H9 (cell line): ENCODE data around the gene TLL2. TPM values are rescaled to one million over a fixed set of nuclear protein-coding genes. Genes with fewer than 3 reads are reported as not detected.

Experiments used
- DNase-seq: peaks from one replicate; pipeline ENCODE4 v3.0.0-alpha.2; 2017
- H2AFZ ChIP-seq: one replicate; pipeline ENCODE4 v1.6.1; 2013; ENCODE audit warnings: mild to moderate bottlenecking, low read length, control low read depth, moderate library complexity
- H2AK5ac ChIP-seq: 2 replicates; pipeline ENCODE4 v1.6.1; 2013; ENCODE audit warnings: low read length, control low read depth, mixed read lengths; ENCODE audit not compliant: insufficient read length
- H2BK120ac ChIP-seq: one replicate; pipeline ENCODE4 v1.6.1; 2013; ENCODE audit warnings: low read depth, mild to moderate bottlenecking, low read length, control low read depth, inconsistent platforms; ENCODE audit not compliant: poor library complexity, severe bottlenecking
- H2BK12ac ChIP-seq: 2 replicates; pipeline ENCODE4 v1.6.1; 2013; ENCODE audit warnings: low read length, control low read depth, mixed read lengths, low read depth; ENCODE audit not compliant: insufficient read length
- H2BK15ac ChIP-seq: 2 replicates; pipeline ENCODE4 v1.6.1; 2013; ENCODE audit warnings: low read depth, low read length, control low read depth
- H2BK20ac ChIP-seq: one replicate; pipeline ENCODE4 v1.6.1; 2013; ENCODE audit warnings: low read depth, mild to moderate bottlenecking, low read length, control low read depth, inconsistent platforms; ENCODE audit not compliant: poor library complexity, severe bottlenecking
- H2BK5ac ChIP-seq: 2 replicates; pipeline ENCODE4 v1.6.1; 2013; ENCODE audit warnings: low read length, control low read depth, mixed read lengths; ENCODE audit not compliant: insufficient read length
- H3K14ac ChIP-seq: 2 replicates; pipeline ENCODE4 v1.6.1; 2013; ENCODE audit warnings: low read length, control low read depth; ENCODE audit not compliant: insufficient read depth
- H3K18ac ChIP-seq: 2 replicates; pipeline ENCODE4 v1.6.1; 2013; ENCODE audit warnings: low read depth, mild to moderate bottlenecking, mixed read lengths, low read length, control low read depth; ENCODE audit not compliant: insufficient read length
- H3K23ac ChIP-seq: 2 replicates; pipeline ENCODE4 v1.6.1; 2013; ENCODE audit warnings: low read length, control low read depth, mixed read lengths, low read depth; ENCODE audit not compliant: insufficient read length
- H3K23me2 ChIP-seq: 2 replicates; pipeline ENCODE4 v1.6.1; 2013; ENCODE audit warnings: low read depth, mild to moderate bottlenecking, mixed read lengths, low read length, control low read depth; ENCODE audit not compliant: insufficient read length, poor library complexity, severe bottlenecking
- H3K27ac ChIP-seq: 2 replicates; pipeline ENCODE4 v1.5.1; 2013; ENCODE audit warnings: low read length, control low read depth, mixed read lengths, low read depth; ENCODE audit not compliant: insufficient read length
- H3K27me3 ChIP-seq: 2 replicates; pipeline ENCODE4 v1.6.1; 2013; ENCODE audit warnings: low read length, control low read depth, inconsistent platforms; ENCODE audit not compliant: insufficient read depth
- H3K4ac ChIP-seq: 2 replicates; pipeline ENCODE4 v1.6.1; 2013; ENCODE audit warnings: low read depth, mild to moderate bottlenecking, control low read depth, inconsistent platforms, low read length, moderate library complexity
- H3K4me1 ChIP-seq: 2 replicates; pipeline ENCODE4 v1.6.1; 2013; ENCODE audit warnings: low read length, control low read depth, inconsistent platforms; ENCODE audit not compliant: insufficient read depth
- H3K4me2 ChIP-seq: 2 replicates; pipeline ENCODE4 v1.6.1; 2013; ENCODE audit warnings: low read length, control low read depth, mixed read lengths; ENCODE audit not compliant: insufficient read length, insufficient read depth
- H3K56ac ChIP-seq: 2 replicates; pipeline ENCODE4 v1.6.1; 2013; ENCODE audit warnings: low read depth, mild to moderate bottlenecking, mixed read lengths, low read length, control low read depth; ENCODE audit not compliant: insufficient read length
- H3K79me1 ChIP-seq: 2 replicates; pipeline ENCODE4 v1.6.1; 2013; ENCODE audit warnings: low read depth, mild to moderate bottlenecking, moderate library complexity, low read length, control low read depth, inconsistent platforms; ENCODE audit not compliant: insufficient read depth, poor library complexity, severe bottlenecking
- H3K79me2 ChIP-seq: 2 replicates; pipeline ENCODE4 v1.6.1; 2013; ENCODE audit warnings: low read length, control low read depth, inconsistent platforms; ENCODE audit not compliant: insufficient read depth
- H3K9ac ChIP-seq: 2 replicates; pipeline ENCODE4 v1.6.1; 2013; ENCODE audit warnings: low read length, control low read depth, mixed read lengths; ENCODE audit not compliant: insufficient read length; ENCODE audit errors: extremely low read depth
- H3K9me3 ChIP-seq: one replicate; pipeline ENCODE4 v1.6.1; 2013; ENCODE audit warnings: low read depth, low read length, inconsistent platforms; ENCODE audit not compliant: control insufficient read depth
- H3T11ph ChIP-seq: one replicate; pipeline ENCODE4 v1.6.1; 2013; ENCODE audit warnings: mild to moderate bottlenecking, low read length, control low read depth, inconsistent platforms
- H4K20me1 ChIP-seq: one replicate; pipeline ENCODE4 v1.6.1; 2013; ENCODE audit not compliant: control insufficient read depth, insufficient read length, insufficient read depth
- H4K5ac ChIP-seq: 2 replicates; pipeline ENCODE4 v1.6.1; 2013; ENCODE audit warnings: low read depth, mild to moderate bottlenecking, mixed read lengths, low read length, control low read depth; ENCODE audit not compliant: insufficient read length
- H4K8ac ChIP-seq: replicated peaks from 2 replicates; pipeline ENCODE4 v1.6.1; 2013; ENCODE audit warnings: low read length, control low read depth, mixed read lengths, low read depth; ENCODE audit not compliant: insufficient read length
- H4K91ac ChIP-seq: 2 replicates; pipeline ENCODE4 v1.6.1; 2013; ENCODE audit warnings: low read depth, mild to moderate bottlenecking, moderate library complexity, mixed read lengths, low read length, control low read depth; ENCODE audit not compliant: insufficient read length
- H3K27ac Mint-ChIP-seq, 3 experiments: 2 replicates in 2 of 3; 3 replicates in 1 of 3; pipeline ENCODE4 v1.8.0; 2020 to 2021; ENCODE audit warnings: mixed read lengths in 3 of 3, mild to moderate bottlenecking in 1 of 3, moderate library complexity in 1 of 3
- H3K27me3 Mint-ChIP-seq: 2 replicates; pipeline ENCODE4 v1.8.0; 2021; ENCODE audit warnings: low read depth, mild to moderate bottlenecking, moderate library complexity, mixed read lengths
- H3K36me3 Mint-ChIP-seq, 3 experiments: 2 replicates in 2 of 3; 3 replicates in 1 of 3; pipeline ENCODE4 v1.8.0; 2020 to 2021; ENCODE audit warnings: low read depth in 3 of 3, mixed read lengths in 3 of 3; ENCODE audit not compliant: insufficient read depth in 1 of 3
- H3K4me1 Mint-ChIP-seq, 2 experiments: 2 replicates each; pipeline ENCODE4 v1.8.0; 2020; ENCODE audit warnings: mixed read lengths in 2 of 2
- H3K4me3 Mint-ChIP-seq, 2 experiments: 2 replicates in 1 of 2; 3 replicates in 1 of 2; pipeline ENCODE4 v1.8.0; 2020 to 2021; ENCODE audit warnings: mild to moderate bottlenecking in 2 of 2, mixed read lengths in 2 of 2, moderate library complexity in 1 of 2
- H3K9me3 Mint-ChIP-seq, 2 experiments: 2 replicates in 1 of 2; 3 replicates in 1 of 2; pipeline ENCODE4 v1.8.0; 2020; ENCODE audit warnings: mild to moderate bottlenecking in 2 of 2, mixed read lengths in 2 of 2, moderate library complexity in 1 of 2
- WGBS: extraction: QIAGEN DNeasy Blood & Tissue Kit; methylation state at CpG from one replicate; pipeline ENCODE4 v1.1.7; 2013; ENCODE audit warnings: missing lambda C conversion rate, low lambda C conversion rate, mixed read lengths; ENCODE audit not compliant: insufficient read length; ENCODE audit errors: extremely low coverage; 5-methylcytosine and 5-hydroxymethylcytosine counted together
- total RNA-seq: library from RNA; stranded (reverse); gene quantifications from 2 replicates; pipeline ENCODE4 v1.2.1, GENCODE V29; 2021
- TF ChIP-seq, protein P1 (sequence below): fragments of 200-600 bp; sonication (generic); conservative IDR thresholded peaks from 3 replicates; pipeline ENCODE4 v1.8.0; 2021; ENCODE audit warnings: antibody characterized with exemption, mild to moderate bottlenecking

Gene TLL2
- total RNA-seq, 1 experiment from 2014 or later: 1.4 TPM

- Histone ChIP-seq H3T11ph (no peak overlapping the region), H3K79me2 (no peaks in the 10 kb centered on the region), H3K27ac (no peak overlapping the region), H3K18ac (no peak overlapping the region), H2BK12ac (no peak overlapping the region), H3K56ac (no peak overlapping the region), H2AK5ac (no peak overlapping the region), H3K9me3 (no peaks in the 10 kb centered on the region), H4K20me1 (no peaks in the 10 kb centered on the region), H3K23me2 (no peaks in the 10 kb centered on the region), H2BK20ac (no peak overlapping the region), H2AFZ (no peak overlapping the region), H3K27me3 (no peaks in the 10 kb centered on the region), H3K4me1 (peaks cover 4% of the 10 kb centered on the region; the same call in 1 of the 2 replicates), H2BK15ac (no peak overlapping the region), H3K4ac (no peak overlapping the region), H3K4me2 (no peak overlapping the region), H3K23ac (no peak overlapping the region), H2BK5ac (no peak overlapping the region), H2BK120ac (no peak overlapping the region), H4K91ac (no peak overlapping the region), H3K9ac (no peak overlapping the region), H4K8ac (no peak overlapping the region), H3K14ac (no peak overlapping the region), H3K79me1 (no peaks in the 10 kb centered on the region), H4K5ac (no peak overlapping the region)
- TF ChIP-seq, protein P1, sequence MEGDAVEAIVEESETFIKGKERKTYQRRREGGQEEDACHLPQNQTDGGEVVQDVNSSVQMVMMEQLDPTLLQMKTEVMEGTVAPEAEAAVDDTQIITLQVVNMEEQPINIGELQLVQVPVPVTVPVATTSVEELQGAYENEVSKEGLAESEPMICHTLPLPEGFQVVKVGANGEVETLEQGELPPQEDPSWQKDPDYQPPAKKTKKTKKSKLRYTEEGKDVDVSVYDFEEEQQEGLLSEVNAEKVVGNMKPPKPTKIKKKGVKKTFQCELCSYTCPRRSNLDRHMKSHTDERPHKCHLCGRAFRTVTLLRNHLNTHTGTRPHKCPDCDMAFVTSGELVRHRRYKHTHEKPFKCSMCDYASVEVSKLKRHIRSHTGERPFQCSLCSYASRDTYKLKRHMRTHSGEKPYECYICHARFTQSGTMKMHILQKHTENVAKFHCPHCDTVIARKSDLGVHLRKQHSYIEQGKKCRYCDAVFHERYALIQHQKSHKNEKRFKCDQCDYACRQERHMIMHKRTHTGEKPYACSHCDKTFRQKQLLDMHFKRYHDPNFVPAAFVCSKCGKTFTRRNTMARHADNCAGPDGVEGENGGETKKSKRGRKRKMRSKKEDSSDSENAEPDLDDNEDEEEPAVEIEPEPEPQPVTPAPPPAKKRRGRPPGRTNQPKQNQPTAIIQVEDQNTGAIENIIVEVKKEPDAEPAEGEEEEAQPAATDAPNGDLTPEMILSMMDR: no peak
- Mint-ChIP-seq H3K4me3 (no peak overlapping the region), H3K27me3 (peaks cover under 1% of the 10 kb centered on the region; the same call in 1 of the 2 replicates), H3K36me3 (no peaks in the 10 kb centered on the region; a peak in 1 of 7 replicates), H3K9me3 (peaks cover 0 to 2% of the 10 kb centered on the region in 2 experiments; a peak in 1 of 5 replicates), H3K27ac (peak overlapping the region in 1 of 3 experiments; percentile 59; a peak in 1 of 7 replicates), H3K4me1 (peaks cover 44 to 47% of the 10 kb centered on the region in 2 experiments)
- no CpG with 5 or more reads among the region's 2 CpGs for WGBS
- no peak for DNase-seq
Observed at GRCh38 chr10:96337106-96337505, 176.6 kb downstream of the TLL2 start.
